ENCODE data around the gene LEPR.
"Not testable (repeated sequence)": the region's sequence is repeated elsewhere in the genome, so short reads cannot be mapped to it uniquely, and the experiment has no call there.

LEPR gene

GRCh38 chr1:65437616-65438015 lies 17.1 kb downstream of the LEPR start:
- DNase-seq (ENCODE audit: low read depth in 2 of 2), result no peak

GRCh38 chr1:65440322-65440900 lies 19.9 kb downstream of the LEPR start:
- no peak for DNase-seq (ENCODE audit: low read depth in 2 of 2)

- DNase-seq (ENCODE audit: low read depth in 2 of 2), result no peak
Measured at GRCh38 chr1:65440915-65441314, 20.4 kb downstream of the LEPR start.

GRCh38 chr1:65441464-65441863 lies 21.0 kb downstream of the LEPR start:
- DNase-seq (ENCODE audit: low read depth in 2 of 2), result no peak

- no peak for DNase-seq (ENCODE audit: low read depth in 2 of 2)
Measured at GRCh38 chr1:65442442-65442841, 22.0 kb downstream of the LEPR start.

- DNase-seq (ENCODE audit: low read depth in 2 of 2), result no peak
Measured at GRCh38 chr1:65443647-65444046, 23.2 kb downstream of the LEPR start.

GRCh38 chr1:65444128-65444640 lies 23.7 kb downstream of the LEPR start:
- DNase-seq (ENCODE audit: low read depth in 2 of 2), result no peak

GRCh38 chr1:65445837-65446236 lies 25.4 kb downstream of the LEPR start:
- no peak for DNase-seq (ENCODE audit: low read depth in 2 of 2)

- DNase-seq (ENCODE audit: low read depth in 2 of 2), result no peak
Measured at GRCh38 chr1:65449214-65449823, 28.9 kb downstream of the LEPR start.

GRCh38 chr1:65455678-65456077 lies 35.2 kb downstream of the LEPR start:
- DNase-seq (ENCODE audit: low read depth in 2 of 2), result not testable (repeated sequence)

GRCh38 chr1:65456481-65456880 lies 36.0 kb downstream of the LEPR start:
- DNase-seq (ENCODE audit: low read depth in 2 of 2), result no peak

- no peak for DNase-seq (ENCODE audit: low read depth in 2 of 2)
Measured at GRCh38 chr1:65457868-65458267, 37.4 kb downstream of the LEPR start.

GRCh38 chr1:65458730-65459396 lies 38.4 kb downstream of the LEPR start:
- no peak for DNase-seq (ENCODE audit: low read depth in 2 of 2)

GRCh38 chr1:65459397-65459768 lies 38.9 kb downstream of the LEPR start:
- no peak for DNase-seq (ENCODE audit: low read depth in 2 of 2)

GRCh38 chr1:65465837-65466236 lies 45.4 kb downstream of the LEPR start:
- DNase-seq (ENCODE audit: low read depth in 2 of 2), result not testable (repeated sequence)

GRCh38 chr1:65467536-65467935 lies 47.1 kb downstream of the LEPR start:
- DNase-seq (ENCODE audit: low read depth in 2 of 2), result no peak

GRCh38 chr1:65469126-65469888 lies 48.8 kb downstream of the LEPR start:
- DNase-seq (ENCODE audit: low read depth in 2 of 2), result no peak

GRCh38 chr1:65469889-65470340 lies 49.4 kb downstream of the LEPR start:
- no peak for DNase-seq (ENCODE audit: low read depth in 2 of 2)
